ENCODE data around the gene POMP.
"Not testable (repeated sequence)": the region's sequence is repeated elsewhere in the genome, so short reads cannot be mapped to it uniquely, and the experiment has no call there.

Gene POMP

GRCh38 chr13:28638756-28639155 is 20.2 kb upstream of the POMP start:
- no peak for DNase-seq

GRCh38 chr13:28640861-28641599 is 17.9 kb upstream of the POMP start:
- no peak for DNase-seq

- no peak for DNase-seq
Measured at GRCh38 chr13:28641600-28641926, 17.4 kb upstream of the POMP start.

GRCh38 chr13:28650284-28650683 is 8.6 kb upstream of the POMP start:
- no peak for DNase-seq

- DNase-seq, result no peak
Measured at GRCh38 chr13:28651810-28652401, 7.0 kb upstream of the POMP start.

GRCh38 chr13:28653111-28653510 is 5.8 kb upstream of the POMP start:
- DNase-seq, result no peak

GRCh38 chr13:28654276-28654675 is 4.7 kb upstream of the POMP start:
- no peak for DNase-seq

GRCh38 chr13:28655561-28655960 is 3.4 kb upstream of the POMP start:
- DNase-seq, result no peak

GRCh38 chr13:28657784-28658538 is 969 bp upstream of the POMP start:
- DNase-seq, result no peak

GRCh38 chr13:28658539-28658795 is 463 bp upstream of the POMP start:
- no peak for DNase-seq

- DNase-seq, result peak; percentile 55
Measured at GRCh38 chr13:28659621-28659970, 666 bp downstream of the POMP start.

- no peak for DNase-seq
Measured at GRCh38 chr13:28666897-28667488, 8.1 kb downstream of the POMP start.

- DNase-seq, result no peak
Measured at GRCh38 chr13:28671126-28671792, 12.3 kb downstream of the POMP start.

GRCh38 chr13:28678809-28679208 is 19.9 kb downstream of the POMP start:
- DNase-seq, result no peak

- no peak for DNase-seq
Measured at GRCh38 chr13:28679628-28680027, 20.7 kb downstream of the POMP start.

GRCh38 chr13:28680541-28680940 is 21.6 kb downstream of the POMP start:
- DNase-seq, result no peak

- not testable (repeated sequence) for DNase-seq
Measured at GRCh38 chr13:28683169-28683568, 24.2 kb downstream of the POMP start.

GRCh38 chr13:28684257-28684656 is 25.3 kb downstream of the POMP start:
- no peak for DNase-seq

- no peak for DNase-seq
Measured at GRCh38 chr13:28685114-28685513, 26.2 kb downstream of the POMP start.

- no peak for DNase-seq
Measured at GRCh38 chr13:28685892-28686291, 27.0 kb downstream of the POMP start.

GRCh38 chr13:28693605-28694491 is 34.9 kb downstream of the POMP start:
- not testable (repeated sequence) for DNase-seq

- no peak for DNase-seq
Measured at GRCh38 chr13:28697441-28697840, 38.5 kb downstream of the POMP start.

GRCh38 chr13:28699246-28699645 is 40.3 kb downstream of the POMP start:
- no peak for DNase-seq

All from CD4-positive, alpha-beta T cell treated with Interleukin-12 subunit alpha and Interleukin-12 subunit beta, for 1 hour (primary cell).